Upper lobe of left lung (tissue), 4 donors: ENCODE results near the gene LGALS12.

Experiments used
- POLR2A ChIP-seq, 4 donors: fragments of 450-650 bp; IDR thresholded peaks; one replicate each; pipeline ENCODE4 v1.5.1; 2016 to 2017; ENCODE audit warnings: antibody characterized with exemption in 4 of 4, mild to moderate bottlenecking in 2 of 4
- POLR2AphosphoS5 ChIP-seq, 2 donors: sonication (generic); formaldehyde crosslinking; IDR thresholded peaks; one replicate each; pipeline ENCODE4 v1.5.1; 2017; ENCODE audit warnings: antibody characterized with exemption in 2 of 2
- TF ChIP-seq, protein P1 (sequence below), 6 experiments: fragments of 450-650 bp in 4 of 6; fragments of 200-600 bp in 2 of 6; sonication (generic) in 2 of 6; IDR thresholded peaks; one replicate each; pipeline ENCODE4 v1.5.1; 2016 to 2019; ENCODE audit warnings: antibody characterized with exemption in 6 of 6

- TF ChIP-seq, protein P1, sequence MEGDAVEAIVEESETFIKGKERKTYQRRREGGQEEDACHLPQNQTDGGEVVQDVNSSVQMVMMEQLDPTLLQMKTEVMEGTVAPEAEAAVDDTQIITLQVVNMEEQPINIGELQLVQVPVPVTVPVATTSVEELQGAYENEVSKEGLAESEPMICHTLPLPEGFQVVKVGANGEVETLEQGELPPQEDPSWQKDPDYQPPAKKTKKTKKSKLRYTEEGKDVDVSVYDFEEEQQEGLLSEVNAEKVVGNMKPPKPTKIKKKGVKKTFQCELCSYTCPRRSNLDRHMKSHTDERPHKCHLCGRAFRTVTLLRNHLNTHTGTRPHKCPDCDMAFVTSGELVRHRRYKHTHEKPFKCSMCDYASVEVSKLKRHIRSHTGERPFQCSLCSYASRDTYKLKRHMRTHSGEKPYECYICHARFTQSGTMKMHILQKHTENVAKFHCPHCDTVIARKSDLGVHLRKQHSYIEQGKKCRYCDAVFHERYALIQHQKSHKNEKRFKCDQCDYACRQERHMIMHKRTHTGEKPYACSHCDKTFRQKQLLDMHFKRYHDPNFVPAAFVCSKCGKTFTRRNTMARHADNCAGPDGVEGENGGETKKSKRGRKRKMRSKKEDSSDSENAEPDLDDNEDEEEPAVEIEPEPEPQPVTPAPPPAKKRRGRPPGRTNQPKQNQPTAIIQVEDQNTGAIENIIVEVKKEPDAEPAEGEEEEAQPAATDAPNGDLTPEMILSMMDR (IDR thresholded peaks at IDR 0.05) = no peak
- no peak for TF ChIP-seq POLR2A (IDR thresholded peaks at IDR 0.05)
- TF ChIP-seq POLR2AphosphoS5 (IDR thresholded peaks at IDR 0.05) = no peak
Measured at GRCh38 chr11:63491636-63492372, 14.1 kb upstream of the LGALS12 start.
